Measurements from ENCODE around the gene TMTC1.

- TF ChIP-seq CTCF (IDR thresholded peaks at IDR 0.05) (no peak), POLR2A (IDR thresholded peaks at IDR 0.05) (no peak)
Measured at GRCh38 chr12:29694002-29694401, 89.7 kb downstream of the TMTC1 start.
